ENCODE measurements around the gene ERCC1. TPM values are rescaled to one million over a fixed set of nuclear protein-coding genes. Genes with fewer than 3 reads are reported as not detected.
A peak's percentile ranks its signal among the peaks of the same experiment; 100 is the strongest.

The ERCC1 gene
- polyA plus RNA-seq, 1 of the 3 experiments (the other 2 are of a cell fraction) = 95.3 TPM

GRCh38 chr19:45455707-45456499 lies 32.2 kb upstream of the ERCC1 start (continued):
- TF ChIP-seq PBX3 (IDR thresholded peaks at IDR 0.05) (peak; percentile 89), YY1 (IDR thresholded peaks at IDR 0.05; ENCODE audit: low read depth) (peak; percentile 45; the same call in 1 of the 2 replicates), GATA2 (CRISPR knock-in tag; IDR thresholded peaks at IDR 0.05) (no peak), ZBTB33 (IDR thresholded peaks at IDR 0.05; ENCODE audit: borderline replicate concordance, low read depth) (peak; percentile 92), RFX5 (IDR thresholded peaks at IDR 0.05; ENCODE audit: low read length) (no peak), CTCF (IDR thresholded peaks at IDR 0.05) (no peak), POLR2AphosphoS5 (IDR thresholded peaks at IDR 0.05; ENCODE audit: low read depth, low read length) (peak; percentile 83; the same call in 1 of the 2 replicates), IRF3 (IDR thresholded peaks at IDR 0.05; ENCODE audit: low read depth, low read length) (no peak), NFIC (IDR thresholded peaks at IDR 0.05; ENCODE audit: borderline replicate concordance) (peak; percentile 95), USF1 (IDR thresholded peaks at IDR 0.05; ENCODE audit: borderline replicate concordance, low read depth) (peak; percentile 91), MXI1 (IDR thresholded peaks at IDR 0.05; ENCODE audit: low read depth, low read length) (no peak; the same call in 1 of the 2 replicates), TCF12 (IDR thresholded peaks at IDR 0.05) (peak; percentile 95), EZH2phosphoT487 (IDR thresholded peaks at IDR 0.05; ENCODE audit: borderline replicate concordance, low read depth) (no peak)

Measured in SK-N-SH (cell line).